ENCODE measurements around the gene CENPT.

The CENPT gene

GRCh38 chr16:67886387-67886786, 38.9 kb upstream of the CENPT start:
- no peak for DNase-seq (ENCODE audit: low read depth)
- no peak overlapping the region for H3K4me3 ChIP-seq (ENCODE audit: low read length)
- no peak for TF ChIP-seq CTCF (IDR thresholded peaks at IDR 0.05; ENCODE audit: insufficient read depth, low read depth, low read length, missing control alignments)

- no peak overlapping the region for H3K4me3 ChIP-seq (ENCODE audit: low read length)
- no peak for TF ChIP-seq CTCF (IDR thresholded peaks at IDR 0.05; ENCODE audit: insufficient read depth, low read depth, low read length, missing control alignments)
- no peak for DNase-seq (ENCODE audit: low read depth)
Measured at GRCh38 chr16:67885976-67886375, 38.5 kb upstream of the CENPT start.

- no peak for DNase-seq (ENCODE audit: low read depth)
- TF ChIP-seq CTCF (IDR thresholded peaks at IDR 0.05; ENCODE audit: insufficient read depth, low read depth, low read length, missing control alignments): no peak
- H3K4me3 ChIP-seq (ENCODE audit: low read length): no peak overlapping the region
Measured at GRCh38 chr16:67885545-67885944, 38.1 kb upstream of the CENPT start.

- TF ChIP-seq CTCF (IDR thresholded peaks at IDR 0.05; ENCODE audit: insufficient read depth, low read depth, low read length, missing control alignments): no peak
- no peak within 1 kb of the TSS for H3K4me3 ChIP-seq (ENCODE audit: low read length)
- peak; percentile 89 for DNase-seq (ENCODE audit: low read depth)
Measured at GRCh38 chr16:67884684-67885083, 37.2 kb upstream of the CENPT start, which contains the start of gene NRN1L. NRN1L (plus strand) TSS chr16:67884885; CDS start chr16:67884904, 19 bp downstream.

- TF ChIP-seq CTCF (IDR thresholded peaks at IDR 0.05; ENCODE audit: insufficient read depth, low read depth, low read length, missing control alignments): peak; percentile 93
- peak; percentile 76 for DNase-seq (ENCODE audit: low read depth)
- H3K4me3 ChIP-seq (ENCODE audit: low read length): no peak overlapping the region
Measured at GRCh38 chr16:67883872-67884261, 36.4 kb upstream of the CENPT start.

GRCh38 chr16:67883146-67883871, 35.8 kb upstream of the CENPT start:
- H3K4me3 ChIP-seq (ENCODE audit: low read length): no peak overlapping the region
- no peak for TF ChIP-seq CTCF (IDR thresholded peaks at IDR 0.05; ENCODE audit: insufficient read depth, low read depth, low read length, missing control alignments)
- no peak for DNase-seq (ENCODE audit: low read depth)

Data from epithelial cell of esophagus (primary cell).